Astrocyte (in vitro differentiated cells and primary cell): ENCODE measurements around the gene L3MBTL4.

ENCODE experiments used
- EZH2 ChIP-seq: IDR thresholded peaks from 2 replicates; pipeline ENCODE4 v1.6.1; 2012; ENCODE audit warnings: mild to moderate bottlenecking, low read length, inconsistent platforms; ENCODE audit not compliant: insufficient read depth
- TF ChIP-seq, protein P1 (sequence below): IDR thresholded peaks from 2 replicates; pipeline ENCODE4 v1.5.1; 2011; ENCODE audit warnings: low read depth, mild to moderate bottlenecking, inconsistent platforms, low read length, moderate library complexity; ENCODE audit not compliant: insufficient read depth

GRCh38 chr18:6270771-6271216, 143.9 kb downstream of the L3MBTL4 start:
- TF ChIP-seq, protein P1, sequence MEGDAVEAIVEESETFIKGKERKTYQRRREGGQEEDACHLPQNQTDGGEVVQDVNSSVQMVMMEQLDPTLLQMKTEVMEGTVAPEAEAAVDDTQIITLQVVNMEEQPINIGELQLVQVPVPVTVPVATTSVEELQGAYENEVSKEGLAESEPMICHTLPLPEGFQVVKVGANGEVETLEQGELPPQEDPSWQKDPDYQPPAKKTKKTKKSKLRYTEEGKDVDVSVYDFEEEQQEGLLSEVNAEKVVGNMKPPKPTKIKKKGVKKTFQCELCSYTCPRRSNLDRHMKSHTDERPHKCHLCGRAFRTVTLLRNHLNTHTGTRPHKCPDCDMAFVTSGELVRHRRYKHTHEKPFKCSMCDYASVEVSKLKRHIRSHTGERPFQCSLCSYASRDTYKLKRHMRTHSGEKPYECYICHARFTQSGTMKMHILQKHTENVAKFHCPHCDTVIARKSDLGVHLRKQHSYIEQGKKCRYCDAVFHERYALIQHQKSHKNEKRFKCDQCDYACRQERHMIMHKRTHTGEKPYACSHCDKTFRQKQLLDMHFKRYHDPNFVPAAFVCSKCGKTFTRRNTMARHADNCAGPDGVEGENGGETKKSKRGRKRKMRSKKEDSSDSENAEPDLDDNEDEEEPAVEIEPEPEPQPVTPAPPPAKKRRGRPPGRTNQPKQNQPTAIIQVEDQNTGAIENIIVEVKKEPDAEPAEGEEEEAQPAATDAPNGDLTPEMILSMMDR = no peak
- no peak for TF ChIP-seq EZH2
